Left colon (tissue), 2 donors: ENCODE results near the gene AGTRAP. TPM values are rescaled to one million over a fixed set of nuclear protein-coding genes. Genes with fewer than 3 reads are reported as not detected.

ENCODE experiments used
- ATAC-seq: fragments of 200-7000 bp; cut with Tn5 transposase; one replicate; pipeline ENCODE4 v1.9.1; 2020; ENCODE audit warnings: mild to moderate bottlenecking, moderate library complexity
- DNase-seq, 2 donors: peaks; one replicate each; pipeline ENCODE4 v3.0.0-alpha.2; 2020
- intact Hi-C, 2 donors: fragments of 100-400 bp; cut with DNase I in 1 of 2; cut with micrococcal nuclease in 1 of 2; formaldehyde crosslinking; loops; one replicate each; pipeline versions ENCODE4 v1.11.2 to v1.14.0; 2022; cut with DNase I, micrococcal nuclease
- total RNA-seq, 2 donors: library from RNA; stranded (reverse); fragmentation: NEBNext Ultra II Directional; extraction: Animal tissue kit (Norgen Biotek cat#: 25700); gene quantifications; one replicate each; pipeline ENCODE4 v1.2.1, GENCODE V29; 2021
- donor health status: DM: no; HTN: no; CAD: no.
- donor health status: DM: yes; HTN: yes; CAD: no.

The AGTRAP gene
- total RNA-seq, 2 donors from 2014 or later, result 12.3 to 16.7 TPM

- peak; percentile 71 for ATAC-seq
- intact Hi-C loops, result no loop called here
- DNase-seq, result no peak
These were observed 41.9 kb downstream of the AGTRAP start for GRCh38 chr1:11777658-11778322.

- intact Hi-C loops, result no loop called here
- ATAC-seq, result no peak
These were observed 42.4 kb downstream of the AGTRAP start for GRCh38 chr1:11778336-11778735.

GRCh38 chr1:11778844-11779623 lies 43.1 kb downstream of the AGTRAP start:
- no peak for ATAC-seq
- intact Hi-C loops, result no loop called here
- no peak for DNase-seq

More at GRCh38 chr1:11778336-11778735, 42.4 kb downstream of the AGTRAP start:
- no peak for DNase-seq

DNA sequence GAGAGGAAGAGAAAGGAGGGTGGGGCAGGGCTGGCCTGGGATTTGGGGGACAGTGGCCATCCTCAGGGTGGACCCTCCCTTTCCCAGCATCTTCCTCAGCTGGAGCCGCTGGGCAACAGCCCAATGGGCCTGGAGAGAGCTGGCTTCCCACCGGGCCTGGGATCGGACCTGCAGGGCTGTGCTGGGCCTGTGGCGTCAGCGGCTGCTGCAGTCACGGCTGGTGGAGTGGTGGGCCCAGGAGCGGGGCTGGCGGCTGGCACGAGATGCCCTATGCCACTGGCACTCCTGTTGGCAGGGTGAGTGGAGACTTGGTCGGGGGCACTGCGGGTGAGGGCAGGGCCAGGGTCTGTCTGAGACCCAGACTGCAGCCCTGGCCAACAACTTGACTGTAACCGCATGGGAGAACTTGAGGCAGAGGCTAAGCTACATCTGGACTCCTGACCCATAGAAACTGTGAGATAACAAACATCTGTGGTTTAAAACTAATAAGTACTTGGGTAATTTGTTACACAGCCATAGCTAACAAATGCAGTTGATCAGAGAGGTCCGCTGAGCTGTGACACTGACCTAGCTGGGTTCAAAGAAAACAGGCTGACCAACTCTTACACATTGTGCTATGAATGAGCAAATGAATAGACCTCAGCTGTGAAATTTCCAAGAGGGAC lies 43.9 kb downstream of the AGTRAP start:
- ATAC-seq (no peak), DNase-seq (no peak)
- intact Hi-C loops, result no loop called here

- intact Hi-C loops, result no loop called here
- DNase-seq, result no peak
- no peak for ATAC-seq
These were observed 44.6 kb downstream of the AGTRAP start for GRCh38 chr1:11780380-11781147.

GRCh38 chr1:11781297-11781696 lies 45.4 kb downstream of the AGTRAP start:
- ATAC-seq (no peak), DNase-seq (no peak)
- intact Hi-C loops, result no loop called here

DNA sequence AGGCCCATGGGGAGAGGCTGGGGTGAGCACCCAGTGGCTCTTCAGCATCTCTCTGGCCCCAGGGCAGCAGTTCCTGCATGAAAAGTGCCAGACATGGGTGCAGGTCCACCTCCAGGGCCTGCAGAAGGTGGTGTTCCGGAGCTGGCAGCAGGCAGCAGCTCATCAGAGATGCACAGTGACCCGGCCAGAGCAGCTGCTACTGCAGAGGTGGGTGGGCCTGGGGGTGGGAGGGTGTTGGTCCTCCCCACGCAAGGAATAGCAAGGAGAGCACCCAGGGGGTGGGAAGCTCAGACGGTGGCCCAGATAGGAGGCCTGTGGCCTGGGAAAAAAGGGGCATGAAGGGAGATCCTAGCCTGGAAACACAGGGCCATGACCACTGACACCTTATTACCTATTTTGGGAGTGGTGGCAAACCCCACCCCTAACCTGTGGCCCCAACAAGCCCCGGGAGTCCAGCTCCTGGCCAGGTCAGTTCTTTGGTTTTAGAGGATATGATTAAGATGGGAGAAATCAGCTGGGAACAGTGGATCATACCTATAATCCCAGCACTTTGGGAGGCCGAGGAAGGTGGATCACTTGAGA lies 46.3 kb downstream of the AGTRAP start:
- ATAC-seq (no peak), DNase-seq (no peak)
- intact Hi-C loops, result no loop called here

DNA sequence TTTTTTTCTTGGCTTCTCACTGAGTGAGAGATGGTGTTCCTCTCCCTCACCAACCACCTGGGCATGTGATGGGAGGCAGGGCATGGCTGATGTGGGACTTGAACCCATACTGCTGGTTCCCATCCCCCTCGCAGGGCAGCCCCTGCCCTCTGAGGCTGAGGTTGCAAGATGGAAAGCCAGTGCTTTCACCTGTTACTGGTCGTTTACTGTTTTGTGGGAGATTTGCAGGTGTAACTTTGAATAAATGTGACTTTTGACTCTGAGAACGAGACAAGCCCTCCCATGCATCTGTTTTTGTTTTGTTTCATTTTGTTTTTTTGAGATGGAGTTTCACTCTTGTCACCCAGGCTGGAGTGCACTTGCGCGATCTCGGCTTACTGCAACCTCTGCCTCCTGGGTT lies 47.6 kb downstream of the AGTRAP start:
- ATAC-seq, result no peak
- intact Hi-C loops, result no loop called here
- DNase-seq, result no peak

DNA sequence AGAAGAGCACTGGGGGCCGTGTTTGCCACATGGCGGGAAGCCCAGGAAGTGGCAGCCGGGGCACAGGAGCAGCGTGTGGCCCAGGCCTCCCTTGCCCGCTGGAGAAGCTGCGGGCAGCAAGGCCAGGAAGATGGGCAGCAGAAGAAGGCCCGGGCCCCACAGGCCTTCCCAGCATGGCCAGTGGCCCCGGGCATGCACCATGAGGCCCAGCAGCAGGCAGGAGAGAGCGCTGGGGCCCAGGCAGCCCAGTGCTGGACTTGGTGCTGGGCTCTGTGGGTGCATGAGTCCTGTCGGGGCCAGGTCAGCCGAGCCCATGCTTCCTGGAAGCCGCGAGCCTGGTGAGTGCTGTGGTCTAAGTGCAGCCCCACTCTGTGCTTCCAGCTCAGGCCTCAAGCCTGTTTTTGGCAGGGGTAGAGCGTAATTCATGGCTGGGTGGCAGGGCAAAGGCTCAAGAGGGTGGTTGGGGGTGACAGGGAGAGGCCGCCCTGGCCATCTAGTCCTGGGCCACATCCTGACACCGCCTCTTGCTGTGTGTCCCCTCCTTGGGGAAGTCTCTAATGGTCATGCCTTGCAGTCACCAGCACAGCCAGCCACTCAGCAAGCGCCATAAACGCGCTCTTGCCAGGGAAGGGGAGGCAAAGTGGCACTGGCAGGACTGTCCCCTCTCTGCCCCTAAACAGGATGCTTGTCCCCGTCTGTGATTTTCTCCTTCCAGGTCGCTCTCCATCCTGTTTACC lies 48.5 kb downstream of the AGTRAP start:
- ATAC-seq (no peak), DNase-seq (no peak)
- intact Hi-C loops, result no loop called here

GRCh38 chr1:11784993-11785769 lies 49.2 kb downstream of the AGTRAP start:
- intact Hi-C loops, result no loop called here
- ATAC-seq, result peak; percentile 64

DNA sequence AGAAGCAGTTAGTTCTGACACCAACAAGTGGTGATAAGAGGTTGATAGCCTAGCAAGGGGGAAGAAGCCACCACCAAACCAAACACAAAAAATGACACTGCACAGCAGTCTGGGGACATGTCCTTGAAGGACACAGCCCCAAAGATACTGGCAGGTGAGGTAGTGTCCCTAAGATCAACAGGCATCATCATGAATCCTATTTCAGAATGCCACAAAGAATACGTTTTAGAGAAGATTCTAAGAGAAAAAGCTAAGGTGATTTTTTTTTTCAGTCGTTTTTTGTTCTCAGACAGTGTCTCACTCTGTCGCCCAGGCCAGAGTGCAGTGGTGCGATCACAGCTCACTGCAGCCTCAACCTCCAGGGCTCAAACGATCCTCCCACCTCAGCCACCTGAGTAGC lies 50.2 kb downstream of the AGTRAP start:
- DNase-seq, result no peak
- no peak for ATAC-seq
- intact Hi-C loops, result no loop called here

More at GRCh38 chr1:11784993-11785769, 49.2 kb downstream of the AGTRAP start:
- DNase-seq, result peak; percentile 54 to 77

DNA sequence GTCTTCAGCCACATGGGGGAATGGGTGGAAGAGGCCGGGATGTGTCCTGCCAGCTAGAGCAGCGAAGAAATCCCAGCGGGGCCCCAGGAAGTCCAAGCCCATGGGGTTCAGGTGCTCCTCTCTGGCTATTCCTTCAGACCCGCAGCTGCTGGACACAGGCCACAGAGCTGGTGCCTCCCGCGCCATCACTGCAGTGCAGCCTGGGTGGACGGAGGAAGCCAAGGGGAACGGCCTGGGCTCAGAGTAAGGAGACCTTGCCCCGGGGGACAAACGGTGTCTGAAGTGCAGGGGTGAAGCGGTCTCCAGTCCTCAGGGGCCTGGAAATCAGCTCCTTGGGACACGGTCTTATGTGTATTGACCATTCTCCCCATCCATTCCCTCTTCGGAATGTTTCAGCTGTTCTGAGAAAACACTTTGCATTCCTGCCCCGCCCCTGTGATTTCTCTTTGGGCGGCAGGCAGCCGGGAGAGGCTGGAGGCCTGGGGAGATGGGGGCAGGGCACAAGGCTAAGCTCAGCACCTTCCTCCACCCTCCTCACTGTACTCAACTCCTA lies 51.4 kb downstream of the AGTRAP start:
- DNase-seq (peak; percentile 61 to 63), ATAC-seq (peak; percentile 55)
- intact Hi-C loops, result no loop called here

- intact Hi-C loops, result no loop called here
- ATAC-seq (no peak), DNase-seq (no peak)
These were observed 52.0 kb downstream of the AGTRAP start for GRCh38 chr1:11787804-11788436.

DNA sequence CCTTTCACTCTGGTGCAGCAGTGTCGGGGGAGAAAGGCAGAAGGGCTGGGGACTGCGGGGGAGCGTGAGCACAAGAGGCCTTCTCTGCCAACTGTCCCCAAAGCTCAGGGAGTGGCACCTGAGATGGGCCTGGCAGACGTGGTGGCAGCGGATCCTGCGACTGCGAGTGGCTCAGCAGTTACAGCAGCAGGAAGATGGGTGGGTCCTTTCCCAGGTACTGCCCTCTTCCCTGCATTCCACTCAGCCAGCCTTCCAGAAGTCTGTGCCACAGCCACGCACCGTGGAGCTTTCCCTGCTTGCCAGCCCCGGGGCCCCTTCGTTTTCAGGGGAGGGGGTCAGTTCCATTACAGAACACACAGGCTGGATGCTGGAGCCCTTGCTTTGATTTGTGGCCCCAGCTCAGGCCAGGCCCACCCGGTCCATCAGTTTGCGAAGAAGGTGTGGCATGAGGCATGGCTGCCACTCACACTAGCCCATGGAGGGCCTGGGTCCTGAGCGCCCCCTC lies 52.7 kb downstream of the AGTRAP start:
- peak in 1 of 2 donors; percentile 28 for DNase-seq
- ATAC-seq, result peak; percentile 51
- intact Hi-C loops, result no loop called here

- no peak for ATAC-seq
- intact Hi-C loops, result no loop called here
- DNase-seq, result no peak
These were observed 53.5 kb downstream of the AGTRAP start for GRCh38 chr1:11789126-11790067.
